Bronchial epithelial cell (primary cell): ENCODE measurements around the gene PLEKHM2. TPM values are rescaled to one million over a fixed set of nuclear protein-coding genes. Genes with fewer than 3 reads are reported as not detected.
"Not testable (repeated sequence)": the region's sequence is repeated elsewhere in the genome, so short reads cannot be mapped to it uniquely, and the experiment has no call there.

ENCODE experiments used
- DNase-seq: peaks from one replicate; pipeline ENCODE4 v3.0.0-alpha.2; 2010; ENCODE audit warnings: low read depth
- FAIRE-seq: peaks from 2 replicates; lab custom pipeline; 2011; peaks lifted over from hg19 to GRCh38; lab: Jason Lieb, UNC
- H3K27me3 ChIP-seq: 2 replicates; pipeline ENCODE4 v1.5.1; 2011; ENCODE audit warnings: low read length; ENCODE audit not compliant: control insufficient read depth, insufficient read depth
- H3K36me3 ChIP-seq: 2 replicates; pipeline ENCODE4 v1.5.1; 2011; ENCODE audit warnings: low read length; ENCODE audit not compliant: control insufficient read depth, insufficient read depth
- H3K4me3 ChIP-seq: 2 replicates; pipeline ENCODE4 v1.5.1; 2011; ENCODE audit warnings: mild to moderate bottlenecking, low read depth, low read length, control low read depth
- CTCF ChIP-seq: IDR thresholded peaks from 2 replicates; pipeline ENCODE4 v1.5.1; 2011; ENCODE audit warnings: mild to moderate bottlenecking, moderate library complexity, low read length, control low read depth, inconsistent platforms; ENCODE audit not compliant: insufficient read depth, severe bottlenecking
- total RNA-seq: library from RNA; depleted of rRNA; stranded (reverse); fragments of >200 nt; gene quantifications from 2 replicates; pipeline ENCODE4 v1.2.1, GENCODE V29; 2014

PLEKHM2 gene
- total RNA-seq, 1 donor from 2014 or later, result 60.6 TPM

DNA sequence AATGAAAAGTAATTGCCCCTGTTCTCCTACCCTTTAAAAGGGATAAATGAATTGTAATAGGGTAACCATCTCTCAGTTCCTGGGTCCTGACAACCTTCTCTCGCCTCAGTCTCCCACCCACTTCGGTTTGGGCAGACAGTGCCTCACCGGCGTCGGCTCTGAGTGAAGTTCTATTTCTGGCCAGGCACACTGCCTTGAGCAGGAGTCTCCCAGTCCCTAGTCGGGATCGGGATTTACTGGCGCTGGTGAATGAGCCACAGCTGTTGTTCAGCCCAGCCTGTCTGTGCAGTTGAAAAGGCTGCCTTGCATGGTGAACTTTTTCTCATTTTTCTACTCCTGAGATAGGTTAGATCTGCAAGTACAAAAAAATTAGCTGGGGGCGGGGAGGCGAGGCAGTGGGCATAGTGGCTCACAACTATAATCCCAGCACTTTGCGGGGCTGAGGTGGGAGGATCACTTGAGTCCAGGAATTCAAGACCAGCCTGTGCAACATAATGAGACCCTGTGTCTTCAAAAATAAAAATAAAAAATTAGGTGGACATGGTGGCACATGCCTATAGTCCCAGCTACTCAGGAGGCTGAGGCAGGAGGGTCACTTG lies 7.4 kb downstream of the PLEKHM2 start:
- no peak overlapping the region for H3K4me3 ChIP-seq
- FAIRE-seq (no peak), DNase-seq (no peak)
- peaks cover 2% of the 10 kb centered on the region for H3K36me3 ChIP-seq
- no peak for TF ChIP-seq CTCF
- H3K27me3 ChIP-seq, result no peaks in the 10 kb centered on the region

GRCh38 chr1:15692121-15692682 lies 8.1 kb downstream of the PLEKHM2 start:
- no peak for FAIRE-seq
- no peak for DNase-seq
- Histone ChIP-seq H3K27me3 (no peaks in the 10 kb centered on the region), H3K36me3 (peaks cover 2% of the 10 kb centered on the region), H3K4me3 (no peak overlapping the region)
- TF ChIP-seq CTCF, result no peak

DNA sequence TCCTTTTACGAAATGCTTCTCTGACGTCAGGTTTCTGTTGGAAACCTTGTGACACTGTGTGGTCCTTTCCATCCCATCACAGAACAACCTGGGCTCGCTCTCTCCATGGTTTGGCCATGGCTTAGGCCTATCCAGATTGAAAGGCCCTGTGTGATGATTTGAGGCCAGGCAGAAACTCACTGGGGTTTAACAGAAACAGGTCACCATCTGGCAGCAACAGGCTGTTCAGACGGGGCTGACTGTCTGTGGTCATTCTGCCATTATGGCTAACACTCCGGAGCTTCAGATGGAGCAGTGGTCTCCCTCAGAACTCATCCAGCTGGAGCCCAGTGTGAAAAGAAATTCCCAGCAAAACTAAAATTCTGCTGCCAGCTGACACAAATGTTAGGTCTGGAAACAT lies 9.3 kb downstream of the PLEKHM2 start:
- peaks cover 3% of the 10 kb centered on the region for H3K36me3 ChIP-seq
- H3K4me3 ChIP-seq, result no peak overlapping the region
- H3K27me3 ChIP-seq, result no peaks in the 10 kb centered on the region
- DNase-seq, result no peak
- peak; percentile 7 for FAIRE-seq
- no peak for TF ChIP-seq CTCF

DNA sequence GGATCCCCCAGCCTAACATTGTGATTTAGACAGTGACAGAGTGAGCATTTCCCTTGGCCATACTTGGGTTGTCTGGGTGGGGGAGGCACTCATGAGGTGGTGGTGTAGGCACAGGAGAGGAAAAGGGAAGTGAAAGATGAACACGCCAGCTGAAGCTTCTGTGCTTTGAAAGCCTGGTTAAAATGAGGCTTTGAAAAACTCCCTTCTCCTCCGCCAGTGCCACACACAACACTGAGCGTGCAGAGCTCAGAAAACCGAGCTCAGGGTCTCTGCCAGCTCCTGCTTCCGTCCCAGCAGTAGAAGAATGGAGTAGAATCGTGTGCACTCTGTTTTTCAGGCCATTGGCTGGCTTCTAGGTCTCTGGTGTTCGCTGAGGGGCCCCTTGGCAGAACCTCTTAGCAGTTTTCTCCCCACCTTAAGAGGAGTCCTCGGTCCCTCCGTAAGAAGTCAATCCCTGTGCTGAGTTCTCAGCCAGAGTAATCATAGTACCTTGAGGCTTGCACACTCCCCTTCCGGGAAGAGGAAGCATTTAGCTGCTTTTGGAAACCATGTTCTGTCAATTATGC lies 12.9 kb downstream of the PLEKHM2 start:
- no peak for TF ChIP-seq CTCF
- peaks cover 5% of the 10 kb centered on the region for H3K36me3 ChIP-seq
- no peak for FAIRE-seq

DNA sequence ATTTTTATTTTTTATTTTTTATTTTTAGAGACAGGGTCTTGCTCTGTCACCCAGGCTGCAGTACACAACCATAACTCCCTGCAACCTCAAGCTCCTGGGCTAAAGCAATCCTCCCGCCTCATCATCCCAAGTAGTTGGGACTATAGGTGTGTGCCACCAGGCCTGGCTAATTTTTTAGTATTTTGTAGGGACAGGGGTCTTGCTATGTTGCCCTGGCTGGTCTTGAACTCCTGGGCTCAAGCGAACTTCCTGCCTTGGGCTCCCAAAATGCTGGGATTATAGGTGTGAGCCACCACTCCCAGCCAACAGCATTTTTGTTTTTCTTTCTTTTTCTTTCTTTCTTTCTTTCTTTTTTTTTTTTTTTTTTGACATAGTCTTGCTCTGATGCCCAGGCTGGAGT lies 14.1 kb downstream of the PLEKHM2 start:
- Histone ChIP-seq H3K27me3 (no peaks in the 10 kb centered on the region), H3K4me3 (no peak overlapping the region), H3K36me3 (peaks cover 5% of the 10 kb centered on the region)
- FAIRE-seq (no peak), DNase-seq (no peak)
- TF ChIP-seq CTCF, result no peak

More for the DNA sequence above, 12.9 kb downstream of the PLEKHM2 start:
- H3K4me3 ChIP-seq, result no peak overlapping the region
- DNase-seq, result no peak
- H3K27me3 ChIP-seq, result no peaks in the 10 kb centered on the region

- not testable (repeated sequence) for DNase-seq, H3K27me3 ChIP-seq, H3K4me3 ChIP-seq, H3K36me3 ChIP-seq, FAIRE-seq
These were observed 15.2 kb downstream of the PLEKHM2 start for GRCh38 chr1:15699321-15699720.
